Activated CD8-positive, alpha-beta memory T cell treated with anti-CD3 and anti-CD28 coated beads, Interleukin-2, amount 10 ng/mL, durations not matched to agents 7 days and 5 days (primary cell): ENCODE measurements around the gene OPN5. TPM values are rescaled to one million over a fixed set of nuclear protein-coding genes. Genes with fewer than 3 reads are reported as not detected.

Source experiments
- ATAC-seq: fragments of 150-1000 bp; cut with Tn5 transposase; one replicate; pipeline ENCODE4 v1.10.0; 2021; ENCODE audit warnings: moderate library complexity
- CTCF ChIA-PET: fragments of 350-600 bp; sonication (Branson Sonifier 250); formaldehyde crosslinking; loops from one replicate; lab custom pipeline; 2021; ENCODE audit warnings: antibody characterized with exemption; lab: Charles Lee
- DNase-seq: peaks from one replicate; pipeline ENCODE4 v3.0.0-alpha.2; 2020
- H3K27ac Mint-ChIP-seq: one replicate; pipeline ENCODE4 v1.8.0; 2021; ENCODE audit warnings: mild to moderate bottlenecking, mixed read lengths
- H3K27me3 Mint-ChIP-seq: one replicate; pipeline ENCODE4 v1.8.0; 2021; ENCODE audit warnings: mixed read lengths
- H3K36me3 Mint-ChIP-seq: one replicate; pipeline ENCODE4 v1.8.0; 2021; ENCODE audit warnings: mild to moderate bottlenecking, mixed read lengths
- H3K4me1 Mint-ChIP-seq: one replicate; pipeline ENCODE4 v1.8.0; 2021; ENCODE audit warnings: mixed read lengths
- H3K4me3 Mint-ChIP-seq: one replicate; pipeline ENCODE4 v1.8.0; 2021; ENCODE audit warnings: mild to moderate bottlenecking, moderate library complexity, mixed read lengths
- H3K9me3 Mint-ChIP-seq: one replicate; pipeline ENCODE4 v1.8.0; 2022; ENCODE audit warnings: low read depth, mixed read lengths
- total RNA-seq, 2 experiments: library from RNA; stranded (reverse); gene quantifications; one replicate each; pipeline ENCODE4 v1.2.3, GENCODE V29; 2021

OPN5 gene
- total RNA-seq, 2 experiments from 2014 or later, result not detected

- Mint-ChIP-seq H3K36me3 (no peaks in the 10 kb centered on the region), H3K27ac (no peak overlapping the region), H3K27me3 (no peaks in the 10 kb centered on the region), H3K4me1 (no peaks in the 10 kb centered on the region), H3K9me3 (no peaks in the 10 kb centered on the region), H3K4me3 (no peak overlapping the region)
- CTCF ChIA-PET, result no interaction called here
- ATAC-seq, result no peak
- no peak for DNase-seq
Measured at GRCh38 chr6:47851091-47851490, 69.3 kb downstream of the OPN5 start.

GRCh38 chr6:47852727-47853126 lies 70.9 kb downstream of the OPN5 start:
- CTCF ChIA-PET, result no interaction called here
- Mint-ChIP-seq H3K4me1 (no peaks in the 10 kb centered on the region), H3K4me3 (no peak overlapping the region), H3K27me3 (no peaks in the 10 kb centered on the region), H3K36me3 (no peaks in the 10 kb centered on the region), H3K9me3 (no peaks in the 10 kb centered on the region), H3K27ac (no peak overlapping the region)
- ATAC-seq (no peak), DNase-seq (no peak)

- Mint-ChIP-seq H3K4me1 (no peaks in the 10 kb centered on the region), H3K4me3 (no peak overlapping the region), H3K36me3 (no peaks in the 10 kb centered on the region), H3K27me3 (peaks cover 3% of the 10 kb centered on the region), H3K9me3 (no peaks in the 10 kb centered on the region), H3K27ac (no peak overlapping the region)
- ATAC-seq, result no peak
- CTCF ChIA-PET, result no interaction called here
- no peak for DNase-seq
Measured at GRCh38 chr6:47853766-47854165, 71.9 kb downstream of the OPN5 start.

GRCh38 chr6:47854971-47855370 lies 73.1 kb downstream of the OPN5 start:
- ATAC-seq (no peak), DNase-seq (no peak)
- H3K27me3 Mint-ChIP-seq, result peaks cover 5% of the 10 kb centered on the region
- no peaks in the 10 kb centered on the region for H3K9me3 Mint-ChIP-seq
- CTCF ChIA-PET, result interaction anchor here (0.7 kb wide), 1 partner anchor 266 kb away, joined by 3 read pairs; no protein-coding TSS in a partner anchor
- no peak overlapping the region for H3K4me3 Mint-ChIP-seq
- H3K27ac Mint-ChIP-seq, result no peak overlapping the region
- no peaks in the 10 kb centered on the region for H3K36me3 Mint-ChIP-seq
- no peaks in the 10 kb centered on the region for H3K4me1 Mint-ChIP-seq

GRCh38 chr6:47859175-47859574 lies 77.3 kb downstream of the OPN5 start:
- ATAC-seq (no peak), DNase-seq (no peak)
- CTCF ChIA-PET, result no interaction called here
- Mint-ChIP-seq H3K9me3 (no peaks in the 10 kb centered on the region), H3K4me1 (no peaks in the 10 kb centered on the region), H3K27ac (no peak overlapping the region), H3K27me3 (peaks cover 5% of the 10 kb centered on the region), H3K4me3 (no peak overlapping the region), H3K36me3 (no peaks in the 10 kb centered on the region)

- Mint-ChIP-seq H3K9me3 (no peaks in the 10 kb centered on the region), H3K4me1 (no peaks in the 10 kb centered on the region), H3K36me3 (no peaks in the 10 kb centered on the region), H3K27me3 (peaks cover 5% of the 10 kb centered on the region), H3K4me3 (no peak overlapping the region), H3K27ac (no peak overlapping the region)
- ATAC-seq (no peak), DNase-seq (no peak)
- CTCF ChIA-PET, result no interaction called here
Measured at GRCh38 chr6:47862731-47863130, 80.9 kb downstream of the OPN5 start.

GRCh38 chr6:47865206-47865605 lies 83.4 kb downstream of the OPN5 start:
- no peaks in the 10 kb centered on the region for H3K4me1 Mint-ChIP-seq
- CTCF ChIA-PET, result no interaction called here
- ATAC-seq (no peak), DNase-seq (no peak)
- no peaks in the 10 kb centered on the region for H3K36me3 Mint-ChIP-seq
- peaks cover 2% of the 10 kb centered on the region for H3K27me3 Mint-ChIP-seq
- no peak overlapping the region for H3K4me3 Mint-ChIP-seq
- no peaks in the 10 kb centered on the region for H3K9me3 Mint-ChIP-seq
- H3K27ac Mint-ChIP-seq, result no peak overlapping the region

GRCh38 chr6:47875593-47875992 lies 93.8 kb downstream of the OPN5 start:
- no peak overlapping the region for H3K27ac Mint-ChIP-seq
- H3K4me1 Mint-ChIP-seq, result no peaks in the 10 kb centered on the region
- no peaks in the 10 kb centered on the region for H3K36me3 Mint-ChIP-seq
- H3K9me3 Mint-ChIP-seq, result no peaks in the 10 kb centered on the region
- CTCF ChIA-PET, result no interaction called here
- DNase-seq, result no peak
- no peak overlapping the region for H3K4me3 Mint-ChIP-seq
- no peak for ATAC-seq
- peaks cover 6% of the 10 kb centered on the region for H3K27me3 Mint-ChIP-seq

Other genes with a start within 250 kb of the OPN5 start
- not detected for gene ADGRF4, start 83.5 kb upstream of the OPN5 start, total RNA-seq